COLO829 (cell line): ENCODE data around the gene KCNQ1.

Experiments
- DNase-seq: peaks from one replicate; pipeline ENCODE4 v3.0.0; 2012; ENCODE audit warnings: low spot score

Gene KCNQ1

GRCh38 chr11:2570211-2570811 is 125.5 kb downstream of the KCNQ1 start:
- DNase-seq, result no peak

- DNase-seq, result no peak
Observed at GRCh38 chr11:2570841-2571597, 126.2 kb downstream of the KCNQ1 start.

- no peak for DNase-seq
Observed at GRCh38 chr11:2571598-2572281, 126.9 kb downstream of the KCNQ1 start.

- DNase-seq, result no peak
Observed at GRCh38 chr11:2572491-2573239, 127.9 kb downstream of the KCNQ1 start.

GRCh38 chr11:2573240-2574042 is 128.6 kb downstream of the KCNQ1 start:
- no peak for DNase-seq

- no peak for DNase-seq
Observed at GRCh38 chr11:2574043-2574552, 129.3 kb downstream of the KCNQ1 start.

GRCh38 chr11:2574553-2575535 is 130.0 kb downstream of the KCNQ1 start:
- DNase-seq, result no peak

- DNase-seq, result no peak
Observed at GRCh38 chr11:2575591-2576051, 130.8 kb downstream of the KCNQ1 start.

GRCh38 chr11:2576111-2576510 is 131.3 kb downstream of the KCNQ1 start:
- DNase-seq, result no peak

- DNase-seq, result no peak
Observed at GRCh38 chr11:2576549-2576948, 131.7 kb downstream of the KCNQ1 start.

- no peak for DNase-seq
Observed at GRCh38 chr11:2577031-2577990, 132.5 kb downstream of the KCNQ1 start.

GRCh38 chr11:2577991-2578928 is 133.5 kb downstream of the KCNQ1 start:
- no peak for DNase-seq

- no peak for DNase-seq
Observed at GRCh38 chr11:2578929-2579270, 134.1 kb downstream of the KCNQ1 start.

GRCh38 chr11:2579315-2580060 is 134.7 kb downstream of the KCNQ1 start:
- DNase-seq, result no peak

GRCh38 chr11:2580061-2580421 is 135.2 kb downstream of the KCNQ1 start:
- DNase-seq, result no peak

GRCh38 chr11:2580571-2581001 is 135.8 kb downstream of the KCNQ1 start:
- no peak for DNase-seq
